ENCODE measurements around the gene UTP20.

- TF ChIP-seq, protein P1, sequence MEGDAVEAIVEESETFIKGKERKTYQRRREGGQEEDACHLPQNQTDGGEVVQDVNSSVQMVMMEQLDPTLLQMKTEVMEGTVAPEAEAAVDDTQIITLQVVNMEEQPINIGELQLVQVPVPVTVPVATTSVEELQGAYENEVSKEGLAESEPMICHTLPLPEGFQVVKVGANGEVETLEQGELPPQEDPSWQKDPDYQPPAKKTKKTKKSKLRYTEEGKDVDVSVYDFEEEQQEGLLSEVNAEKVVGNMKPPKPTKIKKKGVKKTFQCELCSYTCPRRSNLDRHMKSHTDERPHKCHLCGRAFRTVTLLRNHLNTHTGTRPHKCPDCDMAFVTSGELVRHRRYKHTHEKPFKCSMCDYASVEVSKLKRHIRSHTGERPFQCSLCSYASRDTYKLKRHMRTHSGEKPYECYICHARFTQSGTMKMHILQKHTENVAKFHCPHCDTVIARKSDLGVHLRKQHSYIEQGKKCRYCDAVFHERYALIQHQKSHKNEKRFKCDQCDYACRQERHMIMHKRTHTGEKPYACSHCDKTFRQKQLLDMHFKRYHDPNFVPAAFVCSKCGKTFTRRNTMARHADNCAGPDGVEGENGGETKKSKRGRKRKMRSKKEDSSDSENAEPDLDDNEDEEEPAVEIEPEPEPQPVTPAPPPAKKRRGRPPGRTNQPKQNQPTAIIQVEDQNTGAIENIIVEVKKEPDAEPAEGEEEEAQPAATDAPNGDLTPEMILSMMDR (IDR thresholded peaks at IDR 0.05), result no peak
- TF ChIP-seq POLR2AphosphoS5 (IDR thresholded peaks at IDR 0.05), result no peak
Observed at GRCh38 chr12:101235686-101236085, 44.2 kb upstream of the UTP20 start.
